GM12892 (cell line): ENCODE measurements around the gene NKX2-1.

Source experiments
- DNase-seq: peaks from one replicate; pipeline ENCODE4 v3.0.0; 2011; ENCODE audit not compliant: insufficient read length
- FAIRE-seq: peaks from 2 replicates; lab custom pipeline; 2011; peaks lifted over from hg19 to GRCh38; lab: Jason Lieb, UNC
- POLR2A ChIP-seq: IDR thresholded peaks from 2 replicates; pipeline ENCODE4 v1.6.1; 2011; ENCODE audit warnings: low read depth, low read length, control low read depth
- POLR2AphosphoS5 ChIP-seq: IDR thresholded peaks from 2 replicates; pipeline ENCODE4 v1.6.1; 2011; ENCODE audit warnings: low read depth, low read length, control low read depth
- TAF1 ChIP-seq: IDR thresholded peaks from 2 replicates; pipeline ENCODE4 v1.6.1; 2011; ENCODE audit warnings: low read depth, mild to moderate bottlenecking, control low read depth, low read length, borderline replicate concordance

NKX2-1 gene

DNA sequence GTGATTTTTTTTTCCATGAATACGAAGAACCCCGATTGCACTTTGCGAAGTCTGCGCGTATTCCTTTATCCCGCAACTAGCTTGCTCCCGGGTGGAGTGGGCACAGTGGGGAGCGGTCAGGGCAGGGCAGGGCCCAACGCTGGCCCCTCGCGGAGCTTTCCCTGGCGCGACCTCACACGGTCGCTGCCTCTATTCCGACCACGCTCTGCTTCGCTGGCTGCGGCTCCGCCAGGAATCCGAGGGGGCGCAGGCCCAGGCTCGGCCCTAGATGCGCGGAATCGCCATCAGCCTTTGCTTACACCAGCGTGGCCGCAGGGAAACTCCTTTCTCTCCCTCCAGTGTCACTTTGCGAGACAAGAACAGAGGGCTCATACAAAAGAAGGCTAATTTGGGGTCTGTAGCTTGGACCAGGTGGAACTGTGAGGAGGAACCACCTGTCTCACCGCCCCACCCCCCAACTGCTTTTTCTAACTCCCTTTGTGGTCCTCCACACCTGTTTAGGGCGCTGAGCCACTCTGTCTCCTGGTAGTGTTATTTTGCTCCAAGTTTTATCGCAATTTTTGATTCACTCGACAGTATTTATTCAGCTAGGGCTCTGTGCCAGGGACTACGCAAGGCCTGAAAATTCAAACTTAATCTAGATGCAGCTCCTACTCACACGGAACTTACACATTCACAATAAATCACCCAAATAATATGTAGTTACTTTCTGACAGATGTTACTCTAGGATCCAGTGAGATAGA, 3.1 kb upstream of the NKX2-1 start:
- FAIRE-seq, result no peak
- no peak for TF ChIP-seq POLR2A
- TF ChIP-seq POLR2AphosphoS5, result no peak
- no peak for TF ChIP-seq TAF1

GRCh38 chr14:36522347-36522971, 2.4 kb upstream of the NKX2-1 start:
- DNase-seq, result no peak
- no peak for FAIRE-seq
- no peak for TF ChIP-seq POLR2AphosphoS5

More for the DNA sequence above, 3.1 kb upstream of the NKX2-1 start:
- no peak for DNase-seq

DNA sequence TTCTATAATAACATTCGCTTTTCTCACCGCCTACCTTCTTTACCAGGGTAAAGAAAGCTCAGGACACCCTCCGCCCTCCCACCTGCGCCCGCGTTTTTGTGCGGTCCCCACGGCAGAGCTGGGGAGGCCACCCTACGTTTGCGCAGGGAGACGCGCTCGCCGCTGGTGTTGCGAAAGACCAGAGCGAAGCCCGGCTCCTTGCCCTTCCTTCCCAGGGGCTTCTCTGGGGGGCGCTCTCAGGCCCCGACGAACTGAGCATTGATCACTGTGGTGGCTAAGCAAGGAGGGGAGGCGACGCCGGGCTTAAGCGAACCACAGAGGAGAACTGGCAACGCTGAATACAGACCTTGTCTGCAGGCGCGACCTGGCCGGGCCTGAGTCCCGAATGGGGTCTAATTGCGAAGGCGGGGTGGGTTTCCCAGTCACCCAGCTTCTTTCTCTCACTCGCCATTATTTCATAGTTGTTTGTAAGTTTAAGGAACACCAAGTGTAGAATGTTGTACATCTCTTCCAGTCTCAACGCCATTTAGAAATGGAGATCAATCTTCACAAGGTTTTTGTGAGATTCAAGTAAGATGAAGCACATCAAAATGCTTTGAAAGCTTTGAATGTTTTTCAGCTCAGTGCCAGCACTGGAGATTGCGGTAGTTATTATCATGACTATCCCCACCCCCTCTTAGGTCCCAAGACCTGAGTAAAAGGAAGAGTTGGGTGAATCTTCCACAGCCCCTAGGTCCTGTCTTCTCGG, 1.7 kb upstream of the NKX2-1 start:
- DNase-seq (no peak), FAIRE-seq (no peak)
- TF ChIP-seq POLR2A (no peak), POLR2AphosphoS5 (no peak), TAF1 (no peak)

DNA sequence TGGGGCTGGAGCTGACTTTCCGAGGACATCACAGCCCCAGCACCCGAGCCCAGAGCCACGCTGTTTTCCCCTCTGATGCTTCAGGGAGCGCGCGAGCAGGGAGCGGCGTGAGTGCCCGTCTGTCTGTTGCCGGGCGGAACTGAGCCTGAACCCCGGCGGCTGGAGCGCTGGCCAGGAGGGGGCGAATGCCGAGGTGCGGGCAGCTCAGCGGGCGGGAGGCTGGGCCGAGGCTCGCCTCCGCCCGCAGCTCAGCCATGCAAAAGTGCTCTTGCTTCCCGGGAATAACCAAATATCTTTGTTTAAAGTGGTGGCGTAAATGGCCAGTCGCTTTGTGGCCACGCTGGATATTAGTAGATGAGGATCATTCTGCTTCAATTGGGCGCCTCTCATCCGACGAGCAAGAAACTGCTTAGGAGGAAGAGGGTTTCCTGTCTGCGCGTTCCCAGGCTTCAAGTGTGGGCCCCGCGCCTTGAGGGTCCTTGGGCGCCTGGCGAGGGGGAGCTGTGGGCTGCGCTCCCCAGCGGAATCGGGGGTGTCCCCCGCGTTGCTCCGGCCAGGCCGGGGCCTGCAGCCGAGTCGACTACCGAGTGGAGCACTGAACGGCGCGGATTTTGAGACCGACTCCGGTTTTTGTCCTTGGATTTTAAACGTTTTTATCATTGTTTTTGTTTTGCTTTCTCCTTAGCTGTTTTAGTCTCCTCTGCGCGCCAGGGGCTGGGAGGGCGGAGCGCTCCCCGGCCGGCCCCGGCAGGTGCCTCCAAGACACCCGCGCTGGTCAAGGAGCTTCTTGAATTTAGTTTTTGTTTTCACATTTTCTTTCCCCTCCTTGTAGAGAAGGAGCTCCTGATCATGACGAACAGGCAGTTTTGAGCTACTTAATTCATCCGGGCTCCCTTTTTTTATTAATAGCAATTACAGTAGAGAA, 831 bp upstream of the NKX2-1 start:
- FAIRE-seq (no peak), DNase-seq (no peak)
- no peak for TF ChIP-seq TAF1
- no peak for TF ChIP-seq POLR2A
- TF ChIP-seq POLR2AphosphoS5, result no peak

- DNase-seq (no peak), FAIRE-seq (no peak)
- TF ChIP-seq POLR2AphosphoS5 (no peak), POLR2A (no peak), TAF1 (no peak)
Measured at GRCh38 chr14:36518586-36519430, 1.2 kb downstream of the NKX2-1 start.

DNA sequence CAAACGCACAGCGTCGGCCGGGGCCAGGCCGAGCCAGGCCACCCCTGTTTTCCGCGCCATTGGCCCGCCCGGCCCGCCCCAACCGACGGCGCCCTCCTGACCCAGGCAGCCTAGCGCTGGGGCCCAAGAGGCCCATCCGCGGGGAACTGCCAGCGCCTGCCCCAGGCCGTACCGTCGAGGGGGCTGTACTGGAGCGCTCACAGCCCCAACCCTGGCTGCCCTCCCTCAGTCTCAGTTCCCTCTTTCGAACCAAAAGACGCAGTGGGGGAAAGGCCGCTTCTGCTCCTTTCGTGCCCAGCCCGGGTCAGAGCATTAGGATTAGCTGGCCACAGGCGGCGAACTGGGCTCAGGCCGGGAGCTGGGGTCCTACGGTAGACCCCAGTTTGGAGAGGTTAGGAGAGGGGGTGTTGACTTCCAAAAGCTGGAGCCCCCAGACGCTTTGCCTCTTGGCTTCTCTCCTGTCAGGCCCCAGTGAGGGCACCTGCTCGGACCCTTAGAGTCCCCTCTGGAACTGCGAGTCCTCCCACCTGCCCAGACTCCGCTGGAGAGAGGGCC, 1.9 kb downstream of the NKX2-1 start:
- DNase-seq (no peak), FAIRE-seq (no peak)
- TF ChIP-seq TAF1, result no peak
- TF ChIP-seq POLR2A, result no peak
- TF ChIP-seq POLR2AphosphoS5, result no peak

GRCh38 chr14:36517242-36518030, 2.6 kb downstream of the NKX2-1 start:
- FAIRE-seq, result no peak
- no peak for DNase-seq
- TF ChIP-seq POLR2AphosphoS5, result no peak

- TF ChIP-seq POLR2A (no peak), TAF1 (no peak), POLR2AphosphoS5 (no peak)
- DNase-seq (no peak), FAIRE-seq (no peak)
Measured at GRCh38 chr14:36516719-36517241, 3.3 kb downstream of the NKX2-1 start.

GRCh38 chr14:36515896-36516718, 3.9 kb downstream of the NKX2-1 start:
- TF ChIP-seq POLR2A (no peak), POLR2AphosphoS5 (no peak), TAF1 (no peak)
- FAIRE-seq, result no peak
- DNase-seq, result no peak

- FAIRE-seq, result no peak
- TF ChIP-seq POLR2A (no peak), POLR2AphosphoS5 (no peak), TAF1 (no peak)
- DNase-seq, result no peak
Measured at GRCh38 chr14:36515105-36515593, 4.9 kb downstream of the NKX2-1 start.
